IMR-90 (cell line): Measurements from ENCODE around the gene TIPRL. TPM values are rescaled to one million over a fixed set of nuclear protein-coding genes. Genes with fewer than 3 reads are reported as not detected.

ENCODE experiments used
- ATAC-seq: fragments of 200-7000 bp; cut with Tn5 transposase; 2 replicates; pipeline ENCODE4 v1.9.1; 2020; ENCODE audit warnings: low read depth, mild to moderate bottlenecking, moderate library complexity
- BruUV-seq: library from RNA; stranded (reverse); fragments of 400-500 nt; replicated peaks from 2 replicates; lab custom pipeline; 2021; lab: Mats Ljungman, UMichigan
- CTCF ChIA-PET: fragments of 300-600 bp; formaldehyde crosslinking; extraction: SDS; loops from one replicate; lab custom pipeline; 2021; ENCODE audit warnings: antibody characterized with exemption; lab: Yijun Ruan, JAX
- POLR2A ChIA-PET: fragments of 300-600 bp; sonication (Branson Sonifier 250); formaldehyde crosslinking; loops from one replicate; lab custom pipeline; 2022; ENCODE audit warnings: antibody characterized with exemption; ENCODE audit not compliant: unreplicated experiment; lab: Charles Lee
- DNase-seq: peaks from one replicate; pipeline ENCODE4 v3.0.0; 2013
- H2AFZ ChIP-seq: replicated peaks from 2 replicates; pipeline ENCODE3; 2013; ENCODE audit warnings: low read length, mild to moderate bottlenecking; ENCODE audit not compliant: poor library complexity
- H2AK5ac ChIP-seq: 2 replicates; pipeline ENCODE4 v1.6.1; 2013; ENCODE audit warnings: low read depth, low read length, inconsistent platforms
- H2AK9ac ChIP-seq: replicated peaks from 2 replicates; pipeline ENCODE3; 2013; ENCODE audit warnings: mild to moderate bottlenecking, low read depth, low read length, moderate library complexity; ENCODE audit not compliant: poor library complexity
- H2BK120ac ChIP-seq: 2 replicates; pipeline ENCODE4 v1.6.1; 2013; ENCODE audit warnings: low read depth, low read length, inconsistent platforms
- H2BK15ac ChIP-seq: 3 replicates; pipeline ENCODE4 v1.6.1; 2013; ENCODE audit warnings: low read depth, low read length, inconsistent platforms
- H2BK20ac ChIP-seq: 2 replicates; pipeline ENCODE4 v1.6.1; 2013; ENCODE audit warnings: low read depth, mild to moderate bottlenecking, inconsistent platforms, low read length, moderate library complexity
- H2BK5ac ChIP-seq: 2 replicates; pipeline ENCODE4 v1.6.1; 2013; ENCODE audit warnings: mild to moderate bottlenecking, low read depth, low read length, inconsistent platforms; ENCODE audit not compliant: poor library complexity, severe bottlenecking
- H3K14ac ChIP-seq: replicated peaks from 2 replicates; pipeline ENCODE4 v1.6.1; 2013; ENCODE audit warnings: low read depth, low read length, inconsistent platforms
- H3K18ac ChIP-seq: 2 replicates; pipeline ENCODE4 v1.6.1; 2013; ENCODE audit warnings: low read depth, low read length, control low read depth
- H3K23ac ChIP-seq: 2 replicates; pipeline ENCODE4 v1.6.1; 2013; ENCODE audit warnings: low read depth, low read length, inconsistent platforms
- H3K27ac ChIP-seq: 2 replicates; pipeline ENCODE4 v1.5.1; 2013; ENCODE audit warnings: mild to moderate bottlenecking, control low read depth, low read length; ENCODE audit not compliant: insufficient read depth
- H3K27me3 ChIP-seq: 2 replicates; pipeline ENCODE4 v1.6.1; 2013; ENCODE audit warnings: low read length; ENCODE audit not compliant: control insufficient read depth, insufficient read depth
- H3K36me3 ChIP-seq: 2 replicates; pipeline ENCODE4 v1.6.1; 2013; ENCODE audit warnings: low read length, mixed read lengths; ENCODE audit not compliant: control insufficient read depth, insufficient read depth
- H3K4ac ChIP-seq: 2 replicates; pipeline ENCODE4 v1.6.1; 2013; ENCODE audit warnings: low read depth, low read length, inconsistent platforms
- H3K4me1 ChIP-seq: 2 replicates; pipeline ENCODE4 v1.6.1; 2013; ENCODE audit warnings: low read length, mixed read lengths; ENCODE audit not compliant: control insufficient read depth, insufficient read depth
- H3K4me2 ChIP-seq: 2 replicates; pipeline ENCODE4 v1.6.1; 2013; ENCODE audit warnings: low read depth, mild to moderate bottlenecking, control low read depth, low read length, moderate library complexity
- H3K4me3 ChIP-seq: 2 replicates; pipeline ENCODE4 v1.5.1; 2013; ENCODE audit warnings: low read depth, mild to moderate bottlenecking, control low read depth, low read length, moderate library complexity; ENCODE audit not compliant: insufficient read depth
- H3K56ac ChIP-seq: 2 replicates; pipeline ENCODE4 v1.6.1; 2013; ENCODE audit warnings: low read length, inconsistent platforms; ENCODE audit not compliant: insufficient read depth; ENCODE audit errors: extremely low read depth
- H3K79me1 ChIP-seq, 2 experiments: 2 replicates each; pipeline ENCODE4 v1.6.1; 2013; ENCODE audit warnings: low read length in 2 of 2, inconsistent platforms in 1 of 2, low read depth in 1 of 2
- H3K9ac ChIP-seq: 2 replicates; pipeline ENCODE4 v1.6.1; 2013; ENCODE audit warnings: low read depth, low read length, control low read depth
- H3K9me1 ChIP-seq: 2 replicates; pipeline ENCODE4 v1.6.1; 2013; ENCODE audit warnings: low read length, inconsistent platforms; ENCODE audit not compliant: insufficient read depth
- H3K9me3 ChIP-seq: 2 replicates; pipeline ENCODE4 v1.6.1; 2013; ENCODE audit warnings: low read length; ENCODE audit not compliant: control insufficient read depth, insufficient read depth
- H4K20me1 ChIP-seq: 2 replicates; pipeline ENCODE4 v1.6.1; 2013; ENCODE audit warnings: low read length, inconsistent platforms; ENCODE audit not compliant: insufficient read depth
- H4K5ac ChIP-seq: 2 replicates; pipeline ENCODE4 v1.6.1; 2013; ENCODE audit warnings: mild to moderate bottlenecking, low read depth, low read length, control low read depth
- H4K8ac ChIP-seq, 2 experiments: 2 replicates each; pipeline ENCODE4 v1.6.1; 2013; ENCODE audit warnings: low read depth in 2 of 2, low read length in 2 of 2, control low read depth in 1 of 2, inconsistent platforms in 1 of 2
- H4K91ac ChIP-seq: 2 replicates; pipeline ENCODE4 v1.6.1; 2013; ENCODE audit warnings: low read depth, low read length, inconsistent platforms; ENCODE audit not compliant: insufficient read depth
- CEBPB ChIP-seq: IDR thresholded peaks from 2 replicates; pipeline ENCODE4 v1.6.1; 2012; ENCODE audit warnings: low read depth, low read length, improper control_type of control experiment
- CHD1 ChIP-seq: IDR thresholded peaks from 2 replicates; pipeline ENCODE4 v1.6.1; 2012; ENCODE audit warnings: low read depth, low read length, improper control_type of control experiment
- FOS ChIP-seq: fragments of 150-350 bp; IDR thresholded peaks from 2 replicates; pipeline ENCODE4 v1.6.1; 2016; ENCODE audit warnings: low read depth, low read length
- MAFK ChIP-seq: IDR thresholded peaks from 2 replicates; pipeline ENCODE4 v1.6.1; 2012; ENCODE audit warnings: low read depth, low read length, improper control_type of control experiment
- MAZ ChIP-seq: IDR thresholded peaks from 2 replicates; pipeline ENCODE4 v1.6.1; 2012; ENCODE audit warnings: low read depth, mild to moderate bottlenecking, low read length, improper control_type of control experiment, moderate library complexity, borderline replicate concordance
- MXI1 ChIP-seq: IDR thresholded peaks from 2 replicates; pipeline ENCODE4 v1.6.1; 2012; ENCODE audit warnings: low read depth, mild to moderate bottlenecking, low read length, moderate library complexity, borderline replicate concordance
- NFE2L2 ChIP-seq: fragments of 150-350 bp; IDR thresholded peaks from 2 replicates; pipeline ENCODE4 v1.6.1; 2016; ENCODE audit warnings: low read depth, mild to moderate bottlenecking, low read length
- RAD21 ChIP-seq: IDR thresholded peaks from 2 replicates; pipeline ENCODE4 v1.6.1; 2012; ENCODE audit warnings: low read length, improper control_type of control experiment
- RCOR1 ChIP-seq: IDR thresholded peaks from 2 replicates; pipeline ENCODE4 v1.6.1; 2012; ENCODE audit warnings: mild to moderate bottlenecking, low read length, improper control_type of control experiment; ENCODE audit not compliant: insufficient replicate concordance
- RFX5 ChIP-seq: IDR thresholded peaks from 2 replicates; pipeline ENCODE4 v1.8.0; 2012; ENCODE audit warnings: low read depth, mild to moderate bottlenecking, low read length, moderate library complexity
- SMC3 ChIP-seq: fragments of 150-350 bp; IDR thresholded peaks from 2 replicates; pipeline ENCODE4 v1.6.1; 2016; ENCODE audit warnings: low read depth, mild to moderate bottlenecking, antibody characterized with exemption, low read length, moderate library complexity
- WGBS, 2 experiments: methylation state at CpG; one replicate each; pipeline versions ENCODE4 v1.1.5 to v1.1.7; 2013; ENCODE audit warnings: missing lambda C conversion rate in 2 of 2; ENCODE audit not compliant: insufficient read length in 1 of 2; ENCODE audit errors: extremely low coverage in 2 of 2; 5-methylcytosine and 5-hydroxymethylcytosine counted together
- dilution Hi-C: fragments of 300-500 bp; cut with HindIII; formaldehyde crosslinking; loops from one replicate; pipeline ENCODE4 v1.14.3; 2018; ENCODE audit warnings: low sequenced_read_pairs; ENCODE audit not compliant: unreplicated experiment
- in situ Hi-C: fragments of 300-500 bp; cut with MboI; formaldehyde crosslinking; loops from 3 replicates; pipeline ENCODE4 v1.14.3; 2019; ENCODE audit warnings: low sequenced_read_pairs, inconsistent platforms, mixed read lengths
- intact Hi-C: fragments of 100-400 bp; cut with micrococcal nuclease; formaldehyde crosslinking; loops from 2 replicates; pipeline ENCODE4 v1.10.0; 2022
- polyA plus RNA-seq, 3 experiments: library from polyadenylated mRNA; depleted of rRNA; stranded (reverse); fragments of >200 nt; gene quantifications; 2 replicates each; pipeline ENCODE4 v1.2.3, GENCODE V29; 2012; ENCODE audit warnings: low replicate concordance in 1 of 3
- total RNA-seq: library from RNA; depleted of rRNA; stranded (reverse); fragments of >200 nt; gene quantifications from 2 replicates; pipeline ENCODE4 v1.2.3, GENCODE V29; 2012
- TF ChIP-seq, protein P1 (sequence below): conservative IDR thresholded peaks from 2 replicates; pipeline ENCODE4 v1.5.1; 2012; ENCODE audit warnings: mild to moderate bottlenecking, low read depth, low read length, improper control_type of control experiment
- TF ChIP-seq, protein P2 (sequence below): fragments of 150-350 bp; IDR thresholded peaks from 2 replicates; pipeline ENCODE4 v1.6.1; 2017; ENCODE audit warnings: mild to moderate bottlenecking, antibody characterized with exemption, low read length, low read depth
- TF ChIP-seq, protein P3 (sequence below): fragments of 150-350 bp; IDR thresholded peaks from 2 replicates; pipeline ENCODE4 v1.6.1; 2016; ENCODE audit warnings: low read depth, mild to moderate bottlenecking, low read length, moderate library complexity, borderline replicate concordance

Gene TIPRL
- total and polyA plus RNA-seq, 2 of the 4 experiments (the other 2 are of a cell fraction): 15.4 to 23.8 TPM

DNA sequence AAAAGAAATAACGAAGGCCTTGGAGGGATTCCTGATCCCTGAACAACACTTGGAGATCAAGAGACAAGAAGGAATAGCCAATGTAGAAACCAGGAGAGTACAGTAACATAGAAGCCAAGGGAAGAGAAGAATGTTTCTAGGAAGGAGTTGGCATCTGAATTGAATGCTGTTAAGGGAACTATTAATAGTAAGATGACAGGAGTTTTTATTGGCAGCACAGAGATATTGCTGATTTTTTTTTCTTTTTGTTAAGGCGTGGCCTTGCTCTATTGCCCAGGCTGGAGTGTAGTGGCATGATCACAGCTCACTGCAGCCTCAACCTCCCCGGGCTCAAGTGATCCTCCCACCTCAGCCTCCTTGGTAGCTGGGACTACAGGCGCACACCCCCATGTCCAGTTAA, 37.4 kb downstream of the TIPRL start:
- Histone ChIP-seq H3K36me3 (no peaks in the 10 kb centered on the region), H4K5ac (no peak overlapping the region), H3K79me1 (no peaks in the 10 kb centered on the region), H2BK15ac (no peak overlapping the region), H4K91ac (no peak overlapping the region), H2BK20ac (no peak overlapping the region), H3K56ac (no peak overlapping the region), H3K14ac (no peak overlapping the region), H3K9me1 (no peaks in the 10 kb centered on the region), H2BK120ac (no peak overlapping the region), H4K8ac (no peak overlapping the region), H2AK5ac (no peak overlapping the region), H3K9ac (no peak overlapping the region), H3K4ac (no peak overlapping the region), H2AFZ (no peak overlapping the region), H3K9me3 (peaks cover 3% of the 10 kb centered on the region; the same call in 1 of the 2 replicates), H3K4me2 (no peak overlapping the region), H3K4me3 (no peak overlapping the region), H4K20me1 (no peaks in the 10 kb centered on the region), H2BK5ac (no peak overlapping the region), H3K23ac (no peak overlapping the region), H3K27me3 (no peaks in the 10 kb centered on the region; the same call in 1 of the 2 replicates), H3K27ac (no peak overlapping the region), H3K4me1 (no peaks in the 10 kb centered on the region), H2AK9ac (no peak overlapping the region), H3K18ac (no peak overlapping the region)
- ChIA-PET CTCF (no interaction called here), POLR2A (no interaction called here)
- 100% methylated on average over 1 of the region's 4 CpGs; no CpG with 5 or more reads in 1 of the 2 experiments for WGBS, 2 experiments
- BruUV-seq: no TSS peak
- TF ChIP-seq MAFK (no peak), MXI1 (no peak), SMC3 (no peak), RAD21 (no peak), CHD1 (no peak), MAZ (no peak), FOS (no peak), NFE2L2 (no peak), RFX5 (no peak), RCOR1 (no peak), CEBPB (no peak)
- TF ChIP-seq, protein P1, sequence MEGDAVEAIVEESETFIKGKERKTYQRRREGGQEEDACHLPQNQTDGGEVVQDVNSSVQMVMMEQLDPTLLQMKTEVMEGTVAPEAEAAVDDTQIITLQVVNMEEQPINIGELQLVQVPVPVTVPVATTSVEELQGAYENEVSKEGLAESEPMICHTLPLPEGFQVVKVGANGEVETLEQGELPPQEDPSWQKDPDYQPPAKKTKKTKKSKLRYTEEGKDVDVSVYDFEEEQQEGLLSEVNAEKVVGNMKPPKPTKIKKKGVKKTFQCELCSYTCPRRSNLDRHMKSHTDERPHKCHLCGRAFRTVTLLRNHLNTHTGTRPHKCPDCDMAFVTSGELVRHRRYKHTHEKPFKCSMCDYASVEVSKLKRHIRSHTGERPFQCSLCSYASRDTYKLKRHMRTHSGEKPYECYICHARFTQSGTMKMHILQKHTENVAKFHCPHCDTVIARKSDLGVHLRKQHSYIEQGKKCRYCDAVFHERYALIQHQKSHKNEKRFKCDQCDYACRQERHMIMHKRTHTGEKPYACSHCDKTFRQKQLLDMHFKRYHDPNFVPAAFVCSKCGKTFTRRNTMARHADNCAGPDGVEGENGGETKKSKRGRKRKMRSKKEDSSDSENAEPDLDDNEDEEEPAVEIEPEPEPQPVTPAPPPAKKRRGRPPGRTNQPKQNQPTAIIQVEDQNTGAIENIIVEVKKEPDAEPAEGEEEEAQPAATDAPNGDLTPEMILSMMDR: no peak
- TF ChIP-seq, protein P2, sequence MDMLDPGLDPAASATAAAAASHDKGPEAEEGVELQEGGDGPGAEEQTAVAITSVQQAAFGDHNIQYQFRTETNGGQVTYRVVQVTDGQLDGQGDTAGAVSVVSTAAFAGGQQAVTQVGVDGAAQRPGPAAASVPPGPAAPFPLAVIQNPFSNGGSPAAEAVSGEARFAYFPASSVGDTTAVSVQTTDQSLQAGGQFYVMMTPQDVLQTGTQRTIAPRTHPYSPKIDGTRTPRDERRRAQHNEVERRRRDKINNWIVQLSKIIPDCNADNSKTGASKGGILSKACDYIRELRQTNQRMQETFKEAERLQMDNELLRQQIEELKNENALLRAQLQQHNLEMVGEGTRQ: no peak
- TF ChIP-seq, protein P3, sequence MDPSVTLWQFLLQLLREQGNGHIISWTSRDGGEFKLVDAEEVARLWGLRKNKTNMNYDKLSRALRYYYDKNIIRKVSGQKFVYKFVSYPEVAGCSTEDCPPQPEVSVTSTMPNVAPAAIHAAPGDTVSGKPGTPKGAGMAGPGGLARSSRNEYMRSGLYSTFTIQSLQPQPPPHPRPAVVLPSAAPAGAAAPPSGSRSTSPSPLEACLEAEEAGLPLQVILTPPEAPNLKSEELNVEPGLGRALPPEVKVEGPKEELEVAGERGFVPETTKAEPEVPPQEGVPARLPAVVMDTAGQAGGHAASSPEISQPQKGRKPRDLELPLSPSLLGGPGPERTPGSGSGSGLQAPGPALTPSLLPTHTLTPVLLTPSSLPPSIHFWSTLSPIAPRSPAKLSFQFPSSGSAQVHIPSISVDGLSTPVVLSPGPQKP: no peak
- intact Hi-C loops (no loop called here), in situ Hi-C loops (no loop called here), dilution Hi-C loops (no loop called here)
- ATAC-seq (no peak), DNase-seq (no peak)
